ENCODE data around the gene CHST12.

CHST12 gene

DNA sequence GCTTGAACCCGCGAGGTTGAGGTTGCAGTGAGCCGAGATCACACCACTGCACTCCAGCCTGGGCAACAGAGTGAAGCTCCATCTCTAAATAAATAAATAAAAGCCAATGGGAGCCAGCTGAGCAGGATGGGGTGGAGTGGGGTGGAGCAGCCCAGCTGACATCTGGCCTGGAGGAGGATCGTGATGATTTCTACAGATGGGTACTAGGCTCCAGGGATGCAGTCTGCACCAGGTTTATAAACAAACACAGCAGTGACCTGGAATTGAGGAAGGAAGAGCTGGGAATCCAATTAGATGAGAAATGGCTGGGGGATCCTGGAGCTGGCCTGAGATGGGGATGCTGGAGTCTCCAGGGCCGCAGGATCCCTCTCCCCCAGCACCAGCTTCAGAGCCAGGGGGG lies 80.1 kb downstream of the CHST12 start:
- no peak for DNase-seq

DNA sequence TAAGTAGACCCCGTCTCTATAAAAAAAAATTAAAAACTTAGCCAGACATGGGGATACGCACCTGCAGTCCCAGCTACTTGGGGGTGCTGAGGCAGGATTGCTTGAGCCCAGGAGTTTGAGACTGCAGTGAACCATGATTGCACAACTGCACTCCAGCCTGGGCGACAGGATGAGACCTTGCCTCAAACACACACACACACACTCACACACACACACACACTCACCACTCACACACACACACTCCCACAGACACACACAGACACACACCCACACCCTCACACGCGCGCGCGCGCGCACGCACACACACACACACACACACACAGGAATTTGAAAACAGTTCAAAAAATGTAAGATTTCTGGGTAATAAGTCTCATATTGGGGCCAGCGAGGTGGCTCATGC lies 81.5 kb downstream of the CHST12 start:
- DNase-seq: no peak

- DNase-seq: no peak
Observed at GRCh38 chr7:2487586-2488271, 84.3 kb downstream of the CHST12 start.

- DNase-seq: no peak
Observed at GRCh38 chr7:2488272-2488645, 84.8 kb downstream of the CHST12 start.

GRCh38 chr7:2488681-2489080 lies 85.3 kb downstream of the CHST12 start:
- no peak for DNase-seq

DNA sequence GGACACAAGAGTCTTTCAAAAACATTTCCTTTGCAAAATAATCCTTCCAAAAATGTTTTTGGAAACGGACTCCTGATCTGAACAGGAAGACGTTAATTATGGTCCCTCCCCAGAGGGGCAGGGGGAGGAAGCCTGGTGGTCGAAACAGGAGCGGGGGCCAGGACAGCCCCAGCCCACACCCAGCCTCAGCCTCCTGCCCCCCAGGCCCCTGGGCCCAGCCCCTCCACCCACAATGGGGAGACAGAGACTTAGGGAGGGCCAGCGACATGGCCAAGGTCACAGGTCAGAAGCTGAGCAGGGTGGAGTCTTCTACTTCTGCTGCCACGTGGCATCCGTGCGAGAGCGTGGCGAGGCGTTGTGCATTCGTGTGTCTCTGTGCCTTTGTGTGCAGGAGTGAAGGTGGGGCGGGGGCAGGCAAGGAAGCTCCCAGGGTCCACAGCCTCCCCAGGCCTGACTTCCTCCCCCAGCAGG lies 86.8 kb downstream of the CHST12 start:
- DNase-seq: no peak

DNA sequence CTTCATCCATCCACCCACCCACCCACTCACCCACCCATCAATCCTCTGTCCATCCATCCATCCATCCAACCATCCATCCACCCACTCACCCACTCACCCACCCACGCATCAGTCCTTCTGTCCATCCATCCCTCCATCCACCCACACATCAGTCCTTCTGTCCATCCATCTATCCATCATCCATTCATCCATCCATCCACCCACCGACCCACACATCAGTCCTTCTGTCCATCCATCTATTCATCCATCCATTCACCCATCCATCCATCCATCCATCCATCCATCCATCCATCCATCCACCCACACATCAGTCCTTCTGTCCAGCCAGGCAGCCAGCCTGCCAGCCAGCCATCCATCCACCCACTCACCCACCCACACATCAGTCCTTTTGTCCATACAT lies 88.6 kb downstream of the CHST12 start:
- no peak for DNase-seq

GRCh38 chr7:2493205-2494164 lies 90.1 kb downstream of the CHST12 start:
- no peak for DNase-seq

GRCh38 chr7:2494191-2495130 lies 91.0 kb downstream of the CHST12 start:
- DNase-seq: no peak

- DNase-seq: no peak
Observed at GRCh38 chr7:2495418-2496299, 92.2 kb downstream of the CHST12 start.

GRCh38 chr7:2496375-2496774 lies 93.0 kb downstream of the CHST12 start:
- no peak for DNase-seq

DNA sequence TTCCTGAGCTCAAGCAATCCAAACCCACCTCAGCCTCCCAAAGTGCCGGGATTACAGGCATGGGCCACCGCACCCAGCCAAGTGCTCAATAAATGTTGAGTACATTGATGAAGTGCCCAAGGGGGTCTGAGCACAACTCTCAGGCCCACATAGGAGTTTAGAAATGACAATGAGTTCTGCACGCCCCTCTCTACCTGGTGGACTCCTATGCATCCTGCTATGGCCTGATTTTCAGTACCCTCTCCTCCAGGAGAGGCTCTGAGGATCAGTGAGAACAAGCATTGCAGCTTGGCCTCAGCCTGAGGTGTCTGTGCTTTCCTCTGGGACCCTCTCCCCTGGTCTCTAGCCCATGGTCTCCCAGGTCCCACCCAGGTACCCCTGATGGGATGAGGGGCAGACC lies 93.7 kb downstream of the CHST12 start:
- DNase-seq: no peak

- DNase-seq: no peak
Observed at GRCh38 chr7:2497500-2498336, 94.3 kb downstream of the CHST12 start.

Measured in activated gamma-delta T cell treated with Interleukin-2 at 50 U/mL for 16 hours (primary cell).